ENCODE results near the gene CPNE9. TPM values are rescaled to one million over a fixed set of nuclear protein-coding genes. Genes with fewer than 3 reads are reported as not detected.

Gene CPNE9
- total and polyA plus RNA-seq, 2 donors, result 0.18 TPM; not detected in 1

DNA sequence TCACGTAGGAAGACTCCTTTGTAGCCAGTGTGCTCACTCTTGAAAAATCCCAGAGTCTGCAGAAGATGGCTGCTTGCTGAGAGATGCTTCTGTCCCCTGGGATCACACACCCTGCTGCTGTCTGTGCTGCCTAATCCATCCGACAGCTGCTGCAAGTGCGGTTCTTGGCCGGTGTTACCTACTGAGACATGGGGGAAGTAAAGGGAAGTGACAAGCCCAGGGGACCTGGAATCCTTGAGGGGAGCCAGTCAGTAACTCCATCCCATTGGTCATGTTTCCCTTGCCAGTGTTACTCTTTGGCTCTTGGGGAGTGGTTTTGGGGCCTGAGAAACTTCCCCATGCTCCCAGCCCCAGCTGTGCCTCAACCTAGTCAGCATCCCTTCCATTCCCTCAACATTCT, 8.3 kb upstream of the CPNE9 start:
- WGBS, result 87% methylated on average over 4 of the region's 4 CpGs
- H3K4me1 ChIP-seq (ENCODE audit: insufficient read depth), result no peaks in the 10 kb centered on the region
- DNase-seq (ENCODE audit: extremely low spot score), result no peak
- H3K4me3 ChIP-seq (ENCODE audit: low read depth, low read length), result no peak overlapping the region
- H3K36me3 ChIP-seq (ENCODE audit: insufficient read depth), result peaks cover 9% of the 10 kb centered on the region
- H3K27ac ChIP-seq (ENCODE audit: low read depth), result no peak overlapping the region

DNA sequence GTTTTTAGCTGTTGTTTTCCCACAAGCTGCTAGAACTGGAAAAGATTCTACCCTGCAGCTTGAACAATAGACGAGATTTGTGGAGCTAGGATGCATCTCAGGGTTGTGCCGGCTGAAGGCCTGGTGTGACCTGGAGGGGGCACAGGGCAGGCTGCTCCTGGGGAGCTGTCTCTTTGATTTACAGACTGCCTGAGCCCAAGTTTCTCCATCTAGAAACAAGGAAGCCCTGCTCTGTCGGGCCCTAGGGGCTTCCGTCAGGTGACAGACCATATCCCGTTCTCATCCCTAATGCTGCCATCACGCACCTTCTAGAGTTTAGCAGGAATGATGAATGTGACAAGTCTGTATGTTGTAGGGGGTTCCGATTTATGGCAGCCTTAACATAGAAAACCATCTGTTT, 7.9 kb upstream of the CPNE9 start:
- no peaks in the 10 kb centered on the region for H3K4me1 ChIP-seq (ENCODE audit: insufficient read depth)
- 90% methylated on average over 7 of the region's 7 CpGs for WGBS
- H3K36me3 ChIP-seq (ENCODE audit: insufficient read depth), result peaks cover 6% of the 10 kb centered on the region
- DNase-seq (ENCODE audit: extremely low spot score), result no peak
- H3K4me3 ChIP-seq (ENCODE audit: low read depth, low read length), result no peak overlapping the region
- no peak overlapping the region for H3K27ac ChIP-seq (ENCODE audit: low read depth)

DNA sequence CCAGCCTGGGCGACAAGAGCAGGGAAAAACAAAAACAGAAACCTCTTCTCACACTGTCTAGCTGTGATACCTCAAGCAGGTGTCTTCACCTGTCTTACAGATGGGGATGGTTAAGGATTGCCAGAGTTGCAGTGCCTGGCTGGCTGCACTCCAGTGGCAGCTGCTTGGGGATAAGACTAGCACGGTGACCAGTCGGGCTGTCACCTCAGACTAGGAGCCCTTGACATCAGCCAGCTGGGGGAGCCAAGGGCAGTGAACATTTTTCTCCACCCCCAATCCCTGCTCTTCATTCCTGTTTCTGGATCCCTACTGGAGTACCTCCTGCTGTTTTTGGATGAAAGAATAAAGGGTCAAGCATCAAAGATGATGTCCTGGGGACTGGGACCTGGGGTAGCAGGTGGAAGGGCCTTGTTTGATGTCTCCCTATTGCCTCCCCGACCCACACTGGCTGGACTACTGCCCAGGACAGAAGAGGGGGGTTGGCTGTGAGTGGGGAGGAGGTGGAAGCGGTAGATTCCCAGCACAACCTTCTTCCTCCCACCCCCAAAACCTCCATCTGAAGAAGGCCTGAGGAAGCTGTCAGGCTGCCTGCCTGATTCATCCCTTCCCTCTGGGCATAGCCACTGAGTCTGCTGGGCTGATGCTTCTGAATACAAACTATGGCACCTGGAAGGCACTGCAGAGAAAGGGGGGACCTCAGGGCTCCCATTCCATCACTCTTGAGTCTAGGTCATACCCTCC, 7.0 kb upstream of the CPNE9 start:
- WGBS, result 56% methylated on average over 5 of the region's 5 CpGs
- Histone ChIP-seq H3K36me3 (ENCODE audit: insufficient read depth) (peaks cover 4% of the 10 kb centered on the region), H3K4me3 (ENCODE audit: low read depth, low read length) (no peak overlapping the region), H3K4me1 (ENCODE audit: insufficient read depth) (no peaks in the 10 kb centered on the region), H3K27ac (ENCODE audit: low read depth) (no peak overlapping the region)
- DNase-seq (ENCODE audit: extremely low spot score), result no peak

DNA sequence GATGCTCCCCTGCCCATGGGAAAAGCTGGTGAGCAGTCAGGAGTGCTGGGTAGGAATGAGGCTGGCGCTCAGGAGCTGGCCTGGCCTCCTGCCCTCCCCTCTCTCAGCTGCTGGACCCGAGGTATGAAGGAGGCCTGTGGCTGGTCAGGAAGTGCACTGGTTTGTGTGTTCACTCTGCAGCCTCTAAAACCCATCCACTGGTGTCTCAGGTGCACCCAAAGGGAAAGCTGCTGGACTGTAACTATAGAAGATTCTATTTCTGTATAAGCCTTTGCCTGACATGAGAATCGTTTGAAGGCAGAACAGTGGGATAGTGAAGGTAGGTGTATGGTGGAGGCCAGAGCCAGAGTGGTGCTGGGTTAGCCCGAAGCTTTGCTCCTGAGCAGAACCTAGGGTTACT, 5.7 kb upstream of the CPNE9 start:
- Histone ChIP-seq H3K27ac (ENCODE audit: low read depth) (no peak overlapping the region), H3K36me3 (ENCODE audit: insufficient read depth) (peaks cover 3% of the 10 kb centered on the region), H3K4me1 (ENCODE audit: insufficient read depth) (no peaks in the 10 kb centered on the region), H3K4me3 (ENCODE audit: low read depth, low read length) (no peak overlapping the region)
- DNase-seq (ENCODE audit: extremely low spot score), result no peak
- 90% methylated on average over 4 of the region's 4 CpGs for WGBS

DNA sequence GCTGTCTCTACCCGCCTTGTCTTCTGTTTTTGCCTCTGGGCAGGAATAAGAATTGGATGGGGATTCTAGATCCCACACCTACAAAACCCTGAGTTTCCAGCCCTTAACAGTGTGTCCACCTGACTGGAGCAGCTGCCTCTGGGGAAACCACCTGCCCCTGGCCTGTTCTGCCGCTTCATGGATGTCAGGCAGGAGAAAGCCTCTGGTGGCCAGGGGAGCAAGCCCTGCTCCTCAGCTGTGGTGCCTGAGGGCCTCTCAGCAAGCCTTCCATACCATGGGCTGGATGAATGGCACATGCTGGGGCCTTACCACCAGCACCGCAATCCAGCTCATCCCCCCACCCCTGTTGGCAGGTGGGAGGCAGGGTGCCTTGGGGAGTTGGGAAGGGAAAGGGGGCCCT, 5.3 kb upstream of the CPNE9 start:
- Histone ChIP-seq H3K4me1 (ENCODE audit: insufficient read depth) (no peaks in the 10 kb centered on the region), H3K4me3 (ENCODE audit: low read depth, low read length) (no peak overlapping the region), H3K36me3 (ENCODE audit: insufficient read depth) (peaks cover 3% of the 10 kb centered on the region), H3K27ac (ENCODE audit: low read depth) (no peak overlapping the region)
- DNase-seq (ENCODE audit: extremely low spot score), result no peak
- WGBS, result 96% methylated on average over 3 of the region's 3 CpGs

DNA sequence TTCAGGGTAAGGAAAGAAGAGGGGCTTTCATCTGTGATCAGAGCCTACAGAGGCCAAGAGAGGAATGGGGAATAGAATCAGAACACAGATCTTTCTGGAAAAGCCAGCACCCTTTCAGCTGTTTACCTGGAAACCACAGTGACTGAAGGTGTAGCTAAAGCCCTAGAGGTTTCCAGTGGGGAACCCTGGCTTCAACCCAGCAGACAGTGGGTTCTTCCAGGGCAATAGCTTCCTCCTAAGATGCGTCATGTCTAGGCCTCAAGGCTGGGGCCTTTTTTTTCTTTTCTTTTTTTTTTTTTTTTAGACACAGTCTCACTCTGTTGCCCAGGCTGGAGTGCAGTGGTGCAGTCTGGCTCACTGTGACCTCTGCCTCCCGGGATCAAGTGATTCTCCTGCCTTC, 3.1 kb upstream of the CPNE9 start:
- Histone ChIP-seq H3K4me3 (ENCODE audit: low read depth, low read length) (no peak overlapping the region), H3K36me3 (ENCODE audit: insufficient read depth) (peaks cover 3% of the 10 kb centered on the region), H3K27ac (ENCODE audit: low read depth) (no peak overlapping the region), H3K4me1 (ENCODE audit: insufficient read depth) (no peaks in the 10 kb centered on the region)
- DNase-seq (ENCODE audit: extremely low spot score), result no peak
- WGBS, result 85% methylated on average over 2 of the region's 2 CpGs

DNA sequence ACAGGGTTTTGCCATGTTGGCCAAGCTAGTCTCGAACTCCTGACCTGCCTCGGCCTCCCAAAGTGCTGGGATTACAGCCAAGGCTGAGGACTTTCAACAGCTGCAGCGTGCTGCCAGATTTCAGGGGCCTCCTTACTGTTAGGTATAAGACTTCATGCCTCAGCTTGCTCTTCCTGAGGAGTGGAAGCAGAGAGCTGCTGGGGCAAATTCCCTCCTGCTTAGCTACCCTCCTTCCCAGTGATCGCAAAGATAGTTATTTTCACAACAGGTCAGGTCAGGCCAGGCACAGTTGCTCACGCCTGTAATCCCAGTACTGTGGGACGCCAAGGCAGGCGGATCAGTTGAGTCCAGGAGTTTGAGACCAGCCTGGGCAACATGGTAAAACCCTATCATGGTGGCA, 2.6 kb upstream of the CPNE9 start:
- H3K36me3 ChIP-seq (ENCODE audit: insufficient read depth), result peaks cover 3% of the 10 kb centered on the region
- no peaks in the 10 kb centered on the region for H3K4me1 ChIP-seq (ENCODE audit: insufficient read depth)
- no peak overlapping the region for H3K4me3 ChIP-seq (ENCODE audit: low read depth, low read length)
- 82% methylated on average over 7 of the region's 7 CpGs for WGBS
- no peak overlapping the region for H3K27ac ChIP-seq (ENCODE audit: low read depth)
- no peak for DNase-seq (ENCODE audit: extremely low spot score)

DNA sequence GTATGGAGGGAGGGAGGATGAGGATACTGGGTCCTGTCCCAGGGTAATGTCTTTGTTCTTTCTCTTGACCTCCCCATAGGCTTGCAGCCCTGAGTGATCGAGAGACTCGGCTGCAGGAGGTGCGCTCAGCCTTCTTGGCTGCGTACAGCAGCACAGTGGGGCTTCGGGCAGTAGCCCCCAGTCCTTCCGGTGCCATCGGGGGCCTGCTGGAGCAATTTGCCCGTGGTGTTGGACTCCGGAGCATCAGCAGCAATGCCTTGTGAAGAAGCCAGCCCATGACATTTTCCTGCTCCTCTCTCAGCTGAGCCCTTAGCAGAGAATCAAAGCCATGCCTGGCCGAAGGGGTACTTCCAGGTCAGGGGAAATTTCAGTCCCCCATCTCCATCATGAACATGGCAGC, 1.9 kb upstream of the CPNE9 start:
- DNase-seq (ENCODE audit: extremely low spot score), result no peak
- peaks cover 3% of the 10 kb centered on the region for H3K36me3 ChIP-seq (ENCODE audit: insufficient read depth)
- WGBS, result 96% methylated on average over 10 of the region's 10 CpGs

DNA sequence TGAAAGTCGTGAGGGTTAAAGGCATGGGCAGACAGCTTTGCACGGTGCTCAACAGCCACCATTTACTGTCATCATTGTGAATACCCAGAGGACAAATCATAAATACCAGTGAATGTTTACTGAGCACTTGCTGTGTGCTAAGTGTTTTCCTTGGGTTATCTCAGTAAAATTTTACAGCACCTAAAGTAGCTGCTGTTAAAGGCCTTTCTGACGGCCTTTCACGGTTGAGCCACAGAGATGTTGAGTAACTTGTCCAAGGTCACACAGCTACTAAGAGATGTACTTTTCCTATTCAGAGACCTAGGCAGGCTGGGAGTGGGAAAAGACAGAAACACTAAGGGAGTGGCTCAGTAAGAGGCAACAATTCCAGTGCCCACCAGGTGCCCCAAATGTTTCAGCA, 393 bp upstream of the CPNE9 start:
- no peaks in the 10 kb centered on the region for H3K36me3 ChIP-seq (ENCODE audit: insufficient read depth)
- no peaks in the 10 kb centered on the region for H3K4me1 ChIP-seq (ENCODE audit: insufficient read depth)
- no peak for DNase-seq (ENCODE audit: extremely low spot score)
- no peak overlapping the region for H3K4me3 ChIP-seq (ENCODE audit: low read depth, low read length)
- H3K27ac ChIP-seq (ENCODE audit: low read depth), result no peak overlapping the region
- whole genome bisulfite sequencing, result 82% methylated on average over 4 of the region's 4 CpGs

More for the DNA sequence above, 1.9 kb upstream of the CPNE9 start:
- Histone ChIP-seq H3K4me1 (ENCODE audit: insufficient read depth) (no peaks in the 10 kb centered on the region), H3K27ac (ENCODE audit: low read depth) (no peak overlapping the region), H3K4me3 (ENCODE audit: low read depth, low read length) (no peak overlapping the region)

DNA sequence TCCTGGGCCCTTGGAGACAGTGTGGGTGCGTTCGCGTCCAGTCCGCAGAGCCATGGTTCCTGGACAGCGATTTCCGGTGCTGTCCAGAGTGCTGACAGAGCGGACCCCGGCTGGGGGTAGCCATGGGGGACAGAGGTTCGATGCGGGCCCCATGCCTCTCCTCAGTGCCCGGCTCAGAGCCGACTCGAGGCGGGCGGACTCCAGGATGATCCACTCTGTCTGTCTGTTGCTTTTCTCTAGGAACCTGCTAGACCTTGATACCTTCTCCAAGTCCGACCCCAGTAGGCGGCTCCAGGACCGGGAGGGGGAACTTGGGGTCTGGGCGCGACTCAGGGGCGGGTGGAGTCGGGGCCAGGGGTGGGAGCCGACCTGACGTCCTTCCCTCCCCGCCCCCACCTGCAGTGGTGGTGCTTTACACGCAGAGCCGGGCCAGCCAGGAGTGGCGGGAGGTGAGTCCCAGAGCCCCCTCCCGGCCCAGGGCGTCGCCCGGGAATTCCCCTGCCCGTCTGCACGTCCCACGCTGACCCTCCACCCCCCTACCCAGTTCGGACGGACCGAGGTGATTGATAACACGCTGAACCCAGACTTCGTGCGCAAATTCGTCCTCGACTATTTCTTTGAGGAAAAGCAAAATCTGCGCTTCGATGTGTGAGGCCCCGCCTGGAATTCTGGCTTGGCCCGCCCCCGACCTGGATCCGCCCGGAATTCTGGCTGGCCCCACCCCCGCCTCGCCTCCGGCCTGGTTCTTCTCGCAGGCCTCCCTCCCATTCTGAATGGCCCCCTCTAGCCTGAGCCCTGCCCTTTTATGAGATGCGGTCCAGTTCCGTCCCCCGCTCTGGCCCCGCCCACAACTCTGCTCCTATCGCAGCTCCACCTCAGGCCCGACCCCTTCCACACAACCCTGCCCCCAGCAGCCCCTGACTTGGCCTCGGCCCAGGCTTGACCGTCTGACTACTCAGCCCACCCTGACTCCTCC, 1.0 kb downstream of the CPNE9 start:
- Histone ChIP-seq H3K36me3 (ENCODE audit: insufficient read depth) (no peaks in the 10 kb centered on the region), H3K4me3 (ENCODE audit: low read depth, low read length) (no peak overlapping the region), H3K4me1 (ENCODE audit: insufficient read depth) (no peaks in the 10 kb centered on the region), H3K27ac (ENCODE audit: low read depth) (no peak overlapping the region)
- under 1% methylated on average over 62 of the region's 62 CpGs for WGBS
- DNase-seq (ENCODE audit: extremely low spot score), result no peak

DNA sequence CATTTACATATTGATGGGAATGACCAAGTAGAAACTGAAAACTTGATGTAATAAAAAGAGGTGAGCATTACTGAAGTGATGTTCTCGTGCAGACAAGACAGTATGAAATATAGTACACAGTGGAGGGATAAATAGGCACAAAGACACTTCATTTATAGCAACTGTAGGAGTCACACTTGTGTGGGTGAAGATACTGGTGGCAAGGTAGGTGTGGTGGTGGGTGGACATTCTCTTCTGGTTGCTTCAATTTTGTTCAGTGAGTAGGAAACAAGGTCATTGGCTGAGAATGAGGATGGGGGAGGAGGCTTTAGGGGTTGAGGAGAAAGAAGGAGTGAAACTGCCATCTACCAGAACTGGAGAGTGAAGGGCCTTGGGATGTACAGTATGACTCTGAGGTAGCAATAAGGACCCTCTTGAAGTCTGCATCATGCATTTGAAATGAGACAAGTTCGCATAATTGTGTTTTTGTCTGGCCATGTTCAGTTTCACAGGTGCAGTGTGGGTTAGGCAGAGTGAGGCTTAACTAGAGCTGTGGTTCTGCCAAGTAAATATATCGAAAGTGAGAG, 6.6 kb downstream of the CPNE9 start:
- Histone ChIP-seq H3K4me3 (ENCODE audit: low read depth, low read length) (no peak overlapping the region), H3K4me1 (ENCODE audit: insufficient read depth) (no peaks in the 10 kb centered on the region), H3K36me3 (ENCODE audit: insufficient read depth) (no peaks in the 10 kb centered on the region), H3K27ac (ENCODE audit: low read depth) (no peak overlapping the region)
- no peak for DNase-seq (ENCODE audit: extremely low spot score)
- WGBS, result 81% methylated on average over 3 of the region's 3 CpGs

DNA sequence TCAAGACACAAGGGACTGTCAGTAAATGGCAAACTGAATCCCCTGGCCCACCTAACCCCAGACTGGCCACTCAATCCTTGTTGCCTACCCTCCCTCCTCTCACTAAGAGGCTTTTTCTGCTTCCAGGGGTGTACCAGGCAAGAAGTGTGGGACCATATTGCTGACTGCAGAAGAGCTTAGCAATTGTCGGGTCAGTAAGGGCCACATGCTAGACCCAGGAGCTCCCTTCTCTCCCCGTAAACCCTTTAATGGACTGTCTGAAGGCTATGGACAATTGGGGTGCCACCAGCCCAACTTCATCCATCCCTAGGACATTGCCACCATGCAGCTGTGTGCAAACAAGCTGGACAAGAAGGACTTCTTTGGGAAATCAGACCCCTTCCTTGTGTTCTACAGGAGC, 8.8 kb downstream of the CPNE9 start:
- no peak overlapping the region for H3K4me3 ChIP-seq (ENCODE audit: low read depth, low read length)
- no peaks in the 10 kb centered on the region for H3K4me1 ChIP-seq (ENCODE audit: insufficient read depth)
- 84% methylated on average over 2 of the region's 2 CpGs for WGBS
- H3K27ac ChIP-seq (ENCODE audit: low read depth), result no peak overlapping the region
- no peaks in the 10 kb centered on the region for H3K36me3 ChIP-seq (ENCODE audit: insufficient read depth)
- DNase-seq (ENCODE audit: extremely low spot score), result no peak

DNA sequence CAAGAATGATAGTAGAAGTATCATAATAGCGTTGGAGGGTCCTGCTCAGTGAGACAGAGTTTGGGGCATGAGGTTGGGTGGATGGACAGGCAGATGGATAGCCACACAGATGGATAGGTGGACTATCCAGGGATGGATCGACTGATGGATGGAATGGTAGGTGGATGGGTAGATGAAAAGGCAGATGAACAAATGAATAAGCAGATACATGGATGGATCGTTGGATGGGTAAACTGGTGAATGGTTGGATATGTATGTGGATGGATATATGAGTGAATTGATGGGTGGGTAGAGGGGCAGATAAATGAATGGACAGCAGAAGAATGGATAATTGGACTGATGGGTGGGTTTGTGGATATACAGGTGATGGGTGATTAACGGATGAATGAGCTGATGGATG, 9.5 kb downstream of the CPNE9 start:
- no peaks in the 10 kb centered on the region for H3K4me1 ChIP-seq (ENCODE audit: insufficient read depth)
- no peaks in the 10 kb centered on the region for H3K36me3 ChIP-seq (ENCODE audit: insufficient read depth)
- 85% methylated on average over 4 of the region's 4 CpGs for WGBS
- H3K27ac ChIP-seq (ENCODE audit: low read depth), result no peak overlapping the region
- H3K4me3 ChIP-seq (ENCODE audit: low read depth, low read length), result no peak overlapping the region
- no peak for DNase-seq (ENCODE audit: extremely low spot score)

DNA sequence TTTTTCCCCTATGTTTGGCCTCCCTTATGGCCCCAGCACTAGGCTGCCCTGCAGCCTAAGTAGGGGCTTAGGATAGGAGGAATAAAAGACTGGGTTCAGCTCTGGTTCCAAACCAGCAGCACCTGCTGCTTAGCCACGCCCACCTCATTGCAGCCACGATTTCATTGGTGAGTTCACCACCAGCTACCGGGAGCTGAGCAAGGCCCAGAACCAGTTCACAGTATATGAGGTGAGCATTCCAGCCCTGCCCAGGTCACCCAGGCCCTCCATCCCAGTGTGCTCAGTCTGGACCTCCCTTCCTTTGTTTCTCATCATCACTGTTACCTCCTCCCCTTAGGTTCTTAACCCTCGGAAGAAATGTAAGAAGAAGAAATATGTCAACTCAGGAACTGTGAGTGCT, 11.5 kb downstream of the CPNE9 start:
- Histone ChIP-seq H3K4me3 (ENCODE audit: low read depth, low read length) (no peak overlapping the region), H3K27ac (ENCODE audit: low read depth) (no peak overlapping the region), H3K4me1 (ENCODE audit: insufficient read depth) (no peaks in the 10 kb centered on the region), H3K36me3 (ENCODE audit: insufficient read depth) (no peaks in the 10 kb centered on the region)
- no peak for DNase-seq (ENCODE audit: extremely low spot score)
- 20% methylated on average over 4 of the region's 4 CpGs for WGBS

Data from urinary bladder (tissue), 4 donors.